ENCODE results near the gene CIAO3. TPM values are rescaled to one million over a fixed set of nuclear protein-coding genes. Genes with fewer than 3 reads are reported as not detected.

The CIAO3 gene
- total RNA-seq, 1 donor from 2014 or later, result 33.2 TPM

DNA sequence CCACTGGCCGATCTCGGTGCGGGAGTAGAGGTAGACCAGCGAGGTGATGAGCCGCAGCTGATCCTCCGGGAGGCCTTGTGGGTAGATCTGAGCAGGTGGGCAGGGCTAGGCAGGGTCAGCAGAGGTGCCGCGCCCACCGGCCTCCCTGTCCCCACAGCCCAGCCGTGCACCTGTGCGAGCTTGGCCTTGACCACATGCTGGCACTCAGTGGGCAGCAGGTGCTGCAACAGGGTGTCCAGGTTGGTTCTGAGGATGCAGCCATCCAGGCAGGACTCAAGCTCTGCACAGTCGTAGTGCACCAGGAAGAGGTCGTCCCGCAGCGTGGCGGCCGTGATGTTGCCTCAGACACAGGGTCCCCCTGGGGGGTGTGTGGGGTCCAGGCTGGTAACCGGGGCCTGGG, 32.2 kb upstream of the CIAO3 start:
- H3K36me3 ChIP-seq (ENCODE audit: control insufficient read depth, insufficient read depth, low read length), result no peaks in the 10 kb centered on the region
- H3K4me3 ChIP-seq (ENCODE audit: low read depth, low read length), result no peak overlapping the region
- no peak for DNase-seq (ENCODE audit: low read depth)
- TF ChIP-seq, protein P1, sequence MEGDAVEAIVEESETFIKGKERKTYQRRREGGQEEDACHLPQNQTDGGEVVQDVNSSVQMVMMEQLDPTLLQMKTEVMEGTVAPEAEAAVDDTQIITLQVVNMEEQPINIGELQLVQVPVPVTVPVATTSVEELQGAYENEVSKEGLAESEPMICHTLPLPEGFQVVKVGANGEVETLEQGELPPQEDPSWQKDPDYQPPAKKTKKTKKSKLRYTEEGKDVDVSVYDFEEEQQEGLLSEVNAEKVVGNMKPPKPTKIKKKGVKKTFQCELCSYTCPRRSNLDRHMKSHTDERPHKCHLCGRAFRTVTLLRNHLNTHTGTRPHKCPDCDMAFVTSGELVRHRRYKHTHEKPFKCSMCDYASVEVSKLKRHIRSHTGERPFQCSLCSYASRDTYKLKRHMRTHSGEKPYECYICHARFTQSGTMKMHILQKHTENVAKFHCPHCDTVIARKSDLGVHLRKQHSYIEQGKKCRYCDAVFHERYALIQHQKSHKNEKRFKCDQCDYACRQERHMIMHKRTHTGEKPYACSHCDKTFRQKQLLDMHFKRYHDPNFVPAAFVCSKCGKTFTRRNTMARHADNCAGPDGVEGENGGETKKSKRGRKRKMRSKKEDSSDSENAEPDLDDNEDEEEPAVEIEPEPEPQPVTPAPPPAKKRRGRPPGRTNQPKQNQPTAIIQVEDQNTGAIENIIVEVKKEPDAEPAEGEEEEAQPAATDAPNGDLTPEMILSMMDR (IDR thresholded peaks at IDR 0.05; ENCODE audit: insufficient read depth, low read length, severe bottlenecking), result no peak
- FAIRE-seq, result no peak
- H3K27me3 ChIP-seq (ENCODE audit: control insufficient read depth, insufficient read depth, low read length), result no peaks in the 10 kb centered on the region

DNA sequence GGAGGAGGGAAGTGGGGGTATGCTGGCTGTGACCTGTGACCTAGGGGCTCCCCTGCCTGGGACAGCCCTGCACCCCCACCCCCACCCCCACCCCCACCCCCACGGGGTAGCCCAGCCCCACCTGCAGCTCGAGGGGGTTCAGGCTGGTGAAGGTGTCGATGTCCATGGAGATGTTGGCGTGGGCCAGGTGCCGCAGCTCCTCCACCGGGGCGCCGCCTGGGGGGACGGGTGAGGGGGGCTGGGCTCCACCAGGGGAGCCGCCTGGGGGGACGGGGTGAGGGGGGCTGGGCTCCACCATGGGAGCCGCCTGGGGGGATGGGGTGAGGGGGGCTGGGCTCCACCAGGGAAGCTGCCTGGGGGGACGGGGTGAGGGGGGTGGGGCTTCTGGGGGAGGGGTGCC, 29.6 kb upstream of the CIAO3 start:
- TF ChIP-seq, protein P1 (IDR thresholded peaks at IDR 0.05; ENCODE audit: insufficient read depth, low read length, severe bottlenecking), result no peak
- Histone ChIP-seq H3K27me3 (ENCODE audit: control insufficient read depth, insufficient read depth, low read length) (no peaks in the 10 kb centered on the region), H3K36me3 (ENCODE audit: control insufficient read depth, insufficient read depth, low read length) (no peaks in the 10 kb centered on the region), H3K4me3 (ENCODE audit: low read depth, low read length) (no peak overlapping the region)
- no peak for DNase-seq (ENCODE audit: low read depth)
- no peak for FAIRE-seq

DNA sequence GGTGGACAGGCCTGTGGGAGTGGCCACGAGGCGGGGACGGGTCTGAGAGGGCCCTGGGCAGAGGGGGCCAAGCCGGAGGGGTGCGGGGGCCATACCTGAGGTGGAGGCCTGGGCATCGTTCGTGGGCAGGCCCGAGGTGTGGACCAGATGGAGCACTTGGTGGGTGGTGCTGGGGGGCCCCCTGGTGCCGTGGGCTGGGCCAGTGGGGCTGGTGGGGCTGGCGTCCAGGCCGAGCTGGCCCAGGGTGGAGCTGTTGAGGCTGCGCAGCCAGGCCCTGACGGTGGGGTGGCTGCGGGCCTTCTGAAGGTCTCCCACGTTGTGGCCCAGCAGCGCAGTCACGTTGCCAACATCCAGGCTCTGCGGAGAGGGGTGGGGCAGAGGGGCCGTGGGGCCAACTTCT, 29.1 kb upstream of the CIAO3 start:
- DNase-seq (ENCODE audit: low read depth) (no peak), FAIRE-seq (no peak)
- no peaks in the 10 kb centered on the region for H3K36me3 ChIP-seq (ENCODE audit: control insufficient read depth, insufficient read depth, low read length)
- H3K4me3 ChIP-seq (ENCODE audit: low read depth, low read length), result no peak overlapping the region
- no peaks in the 10 kb centered on the region for H3K27me3 ChIP-seq (ENCODE audit: control insufficient read depth, insufficient read depth, low read length)
- TF ChIP-seq, protein P1 (IDR thresholded peaks at IDR 0.05; ENCODE audit: insufficient read depth, low read length, severe bottlenecking), result no peak

DNA sequence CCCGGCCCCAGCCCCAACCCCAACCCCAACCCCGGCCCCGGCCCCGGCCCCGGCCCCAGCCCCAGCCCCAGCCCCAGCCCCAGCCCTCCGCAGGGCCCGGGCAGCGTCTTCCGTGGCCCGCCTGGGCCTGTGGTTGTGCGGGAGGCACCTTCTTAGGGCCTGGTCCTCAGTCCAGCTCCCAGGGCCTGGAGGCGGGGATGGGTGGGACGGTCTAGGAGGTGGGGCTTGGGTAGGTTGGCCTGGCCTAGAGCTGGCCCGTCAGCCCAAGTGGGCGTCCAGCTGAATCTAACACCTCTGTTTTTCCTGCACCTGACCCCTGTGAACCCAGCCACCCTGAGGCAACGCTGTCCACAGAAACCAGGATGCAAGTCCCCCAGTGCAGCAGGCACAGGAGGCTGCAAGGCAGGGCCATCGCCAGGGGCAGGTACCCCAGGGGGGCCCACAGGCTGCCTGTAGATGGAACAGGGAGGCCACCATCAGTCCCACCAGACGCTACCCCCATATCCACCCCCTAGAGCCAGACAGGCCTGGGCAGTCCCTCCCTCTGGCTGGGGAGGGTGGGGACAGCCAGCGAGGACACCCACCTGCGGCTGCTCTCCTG, 28.5 kb upstream of the CIAO3 start:
- H3K36me3 ChIP-seq (ENCODE audit: control insufficient read depth, insufficient read depth, low read length), result no peaks in the 10 kb centered on the region
- FAIRE-seq, result no peak
- TF ChIP-seq, protein P1 (IDR thresholded peaks at IDR 0.05; ENCODE audit: insufficient read depth, low read length, severe bottlenecking), result no peak

DNA sequence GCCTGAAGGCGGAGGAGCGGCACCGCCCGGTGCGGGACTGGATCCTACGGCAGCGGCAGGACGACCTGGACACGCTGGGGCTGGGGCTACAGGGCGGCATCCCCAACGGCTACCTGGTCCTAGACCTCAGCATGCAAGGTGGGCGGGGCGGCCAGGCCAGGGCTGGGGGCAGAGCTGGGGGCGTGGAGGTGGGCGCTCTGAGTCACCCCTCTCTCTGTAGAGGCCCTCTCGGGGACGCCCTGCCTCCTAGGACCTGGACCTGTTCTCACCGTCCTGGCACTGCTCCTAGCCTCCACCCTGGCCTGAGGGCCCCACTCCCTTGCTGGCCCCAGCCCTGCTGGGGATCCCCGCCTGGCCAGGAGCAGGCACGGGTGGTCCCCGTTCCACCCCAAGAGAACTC, 27.6 kb upstream of the CIAO3 start:
- no peaks in the 10 kb centered on the region for H3K27me3 ChIP-seq (ENCODE audit: control insufficient read depth, insufficient read depth, low read length)
- TF ChIP-seq, protein P1 (IDR thresholded peaks at IDR 0.05; ENCODE audit: insufficient read depth, low read length, severe bottlenecking), result no peak
- FAIRE-seq, result no peak
- no peaks in the 10 kb centered on the region for H3K36me3 ChIP-seq (ENCODE audit: control insufficient read depth, insufficient read depth, low read length)
- H3K4me3 ChIP-seq (ENCODE audit: low read depth, low read length), result no peak overlapping the region
- no peak for DNase-seq (ENCODE audit: low read depth)

More for the DNA sequence above, 28.5 kb upstream of the CIAO3 start:
- H3K4me3 ChIP-seq (ENCODE audit: low read depth, low read length), result no peak overlapping the region
- H3K27me3 ChIP-seq (ENCODE audit: control insufficient read depth, insufficient read depth, low read length), result no peaks in the 10 kb centered on the region
- no peak for DNase-seq (ENCODE audit: low read depth)

DNA sequence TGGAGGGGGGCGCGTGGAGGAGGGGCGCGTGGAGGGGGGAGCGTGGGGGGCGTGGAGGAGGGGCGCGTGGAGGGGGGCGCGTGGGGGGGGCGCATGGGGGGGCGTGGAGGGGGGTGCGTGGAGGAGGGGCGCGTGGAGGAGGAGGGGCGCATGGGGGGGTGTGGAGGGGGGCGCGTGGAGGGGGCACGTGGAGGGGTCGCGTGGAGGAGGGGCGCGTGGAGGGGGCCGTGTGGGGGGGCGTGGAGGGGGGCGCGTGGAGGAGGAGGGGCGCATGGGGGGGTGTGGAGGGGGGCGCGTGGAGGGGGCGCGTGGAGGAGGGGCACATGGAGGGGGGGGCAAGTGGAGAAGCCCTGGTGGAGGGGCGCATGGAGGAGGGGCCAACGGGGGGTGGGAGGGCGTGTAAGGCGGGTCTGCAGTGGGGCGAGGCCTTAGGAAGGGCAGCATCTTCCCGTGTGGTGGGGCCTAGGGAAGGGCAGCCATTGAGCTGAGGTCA, 27.0 kb upstream of the CIAO3 start:
- H3K27me3 ChIP-seq (ENCODE audit: control insufficient read depth, insufficient read depth, low read length), result no peaks in the 10 kb centered on the region

More for the DNA sequence above, 27.0 kb upstream of the CIAO3 start:
- TF ChIP-seq, protein P1 (IDR thresholded peaks at IDR 0.05; ENCODE audit: insufficient read depth, low read length, severe bottlenecking), result no peak
- DNase-seq (ENCODE audit: low read depth) (no peak), FAIRE-seq (no peak)
- Histone ChIP-seq H3K36me3 (ENCODE audit: control insufficient read depth, insufficient read depth, low read length) (no peaks in the 10 kb centered on the region), H3K4me3 (ENCODE audit: low read depth, low read length) (no peak overlapping the region)

Data from bronchial epithelial cell (primary cell).